Amniotic stem cell (primary cell): ENCODE data around the gene HS1BP3.
A peak's percentile ranks its signal among the peaks of the same experiment; 100 is the strongest.

Source experiments
- DNase-seq: peaks from one replicate; lab custom pipeline; 2025; lab: John Stamatoyannopoulos, UW

HS1BP3 gene

DNA sequence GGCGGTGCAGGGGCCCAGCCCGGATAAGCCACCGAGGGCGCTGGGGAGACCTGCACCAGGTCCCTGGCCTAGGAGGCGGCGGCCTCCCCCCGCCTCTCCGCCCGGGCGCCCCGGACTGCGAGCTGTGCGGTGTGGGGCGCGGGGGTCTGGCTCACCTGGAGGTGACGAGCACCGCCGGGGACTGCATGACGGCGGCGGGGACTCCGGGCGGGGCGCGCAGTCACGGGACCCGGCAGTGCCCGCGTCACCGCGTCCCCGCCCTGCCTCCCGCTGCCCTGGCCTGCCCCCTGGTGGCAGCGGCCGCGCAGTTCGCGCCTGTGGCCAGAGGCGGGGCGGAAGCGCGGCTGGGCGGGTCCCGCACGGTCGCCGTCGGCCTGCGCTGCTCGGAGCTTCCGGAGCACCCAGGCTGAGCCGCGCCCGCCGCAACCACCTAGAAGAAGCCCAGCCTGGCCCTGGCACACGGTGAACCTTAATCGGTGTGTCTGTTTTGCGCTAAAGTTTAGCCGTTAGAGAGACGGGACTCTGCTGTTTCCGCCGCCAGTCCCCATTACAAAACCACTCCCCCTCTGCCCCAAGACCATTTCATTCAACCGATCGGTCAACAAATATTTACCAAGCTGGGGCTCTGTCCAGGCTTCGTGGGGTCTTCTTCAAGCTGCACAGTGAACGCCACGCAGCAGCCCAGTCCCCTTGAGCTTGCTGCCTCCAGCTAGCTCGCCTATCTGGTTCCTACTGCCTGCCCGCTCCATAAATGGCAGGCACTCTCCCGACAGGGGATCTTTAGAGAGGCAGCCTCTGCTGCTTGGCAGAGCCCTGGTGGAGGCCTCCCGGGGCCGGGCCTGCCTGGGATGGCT lies at the start of gene HS1BP3:
TSS of gene HS1BP3 (minus strand) at position 222 of the 854 bp plus-strand sequence. CDS start at position 187, 35 bp downstream.
- DNase-seq = peak; percentile 47

DNA sequence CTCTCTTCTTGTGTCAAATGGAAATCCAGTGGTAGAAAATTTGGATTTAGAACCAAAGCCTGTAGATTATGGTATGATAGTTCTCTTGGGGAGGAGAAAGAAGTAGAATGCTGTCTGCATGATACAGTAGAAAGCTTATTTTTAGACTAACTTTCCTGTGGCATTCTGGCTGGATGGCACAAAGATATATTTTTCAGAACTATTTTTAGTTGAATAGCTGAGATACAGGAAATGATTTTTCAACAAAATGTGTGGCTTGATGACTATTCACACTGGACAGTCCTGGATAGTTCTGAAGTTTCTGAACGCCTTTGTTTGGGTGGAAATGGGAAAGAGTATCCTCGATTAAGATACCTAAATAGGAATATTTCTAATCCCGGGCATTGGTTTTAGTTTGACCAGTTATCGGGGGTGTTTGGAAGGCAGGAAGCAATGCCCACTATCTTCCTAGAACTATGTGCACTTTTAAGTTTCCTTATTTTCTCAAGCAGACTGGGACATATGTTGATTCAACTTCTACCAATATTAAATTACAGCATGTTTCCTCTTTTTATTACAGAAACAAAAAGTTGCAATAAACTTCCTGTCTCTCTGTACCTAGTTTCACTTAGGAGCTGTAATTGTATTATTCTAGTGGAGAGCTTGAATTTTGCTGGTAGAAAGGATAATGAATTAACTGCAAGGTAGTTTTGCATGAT lies 48.2 kb upstream of the HS1BP3 start:
- no peak for DNase-seq

DNA sequence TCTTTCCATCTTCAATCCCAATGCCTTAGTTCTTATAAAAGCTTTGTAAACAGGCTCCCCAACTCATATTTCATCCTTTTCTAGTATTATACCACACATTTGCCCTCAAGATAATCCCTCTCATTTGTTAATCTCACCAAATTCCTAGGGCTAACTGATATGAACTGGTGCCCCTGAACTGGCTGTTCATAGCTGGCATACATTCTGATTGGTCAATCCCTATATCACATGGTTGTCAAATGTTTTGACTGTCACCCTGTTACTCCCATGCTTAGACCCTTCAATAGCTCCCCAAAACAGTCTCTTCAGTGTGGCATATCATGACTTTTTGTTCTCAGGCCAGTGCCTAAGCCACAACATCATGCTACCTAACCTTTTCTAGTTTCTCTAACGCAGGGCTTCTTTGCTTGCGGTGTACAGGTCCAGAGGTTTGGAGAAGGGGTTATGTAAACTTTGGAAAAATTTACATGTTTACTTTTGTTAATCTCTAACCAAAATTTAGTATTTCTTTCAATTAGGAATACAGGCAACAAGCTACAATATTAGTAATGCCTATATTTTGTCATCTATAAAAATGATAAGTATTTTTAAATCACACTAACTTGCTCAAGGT lies 46.5 kb upstream of the HS1BP3 start:
- no peak for DNase-seq

DNA sequence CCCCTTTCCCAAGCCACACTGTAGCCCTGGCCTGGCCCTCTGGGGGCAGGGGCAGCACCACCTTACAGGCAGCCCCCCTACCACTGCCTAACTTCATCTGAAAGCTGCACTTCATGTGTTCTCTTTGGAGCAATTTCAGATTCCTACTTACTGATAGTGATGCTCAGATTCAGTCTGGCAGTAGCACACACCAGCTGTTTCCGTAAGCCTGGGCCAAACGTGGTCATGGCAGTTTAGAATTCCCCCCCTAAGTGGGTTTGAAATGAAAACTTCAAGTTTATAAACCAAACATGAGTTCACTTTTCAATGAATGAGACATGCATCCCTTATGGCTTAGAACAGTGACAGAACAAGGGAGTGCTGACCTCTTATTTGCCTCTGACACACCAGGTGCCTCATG lies 45.5 kb upstream of the HS1BP3 start:
- no peak for DNase-seq

DNA sequence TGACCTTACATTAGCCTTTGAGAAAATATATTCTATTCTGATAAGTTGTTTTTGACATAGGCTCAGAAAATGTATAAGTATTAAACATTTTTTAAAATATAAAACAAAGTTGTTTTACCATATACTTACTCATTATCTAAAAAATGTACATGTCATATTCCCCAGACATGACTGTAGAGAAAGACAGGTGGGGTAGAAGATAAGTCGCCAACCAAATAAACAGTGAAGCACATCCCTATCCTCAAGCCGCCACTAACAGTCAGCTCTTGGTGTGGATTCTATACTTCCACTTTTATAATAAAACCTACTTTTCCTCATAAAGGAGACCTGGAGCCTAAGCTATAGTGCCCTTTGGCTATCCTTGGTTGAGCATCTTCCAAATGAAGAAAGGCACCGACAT lies 42.4 kb upstream of the HS1BP3 start:
- no peak for DNase-seq

DNA sequence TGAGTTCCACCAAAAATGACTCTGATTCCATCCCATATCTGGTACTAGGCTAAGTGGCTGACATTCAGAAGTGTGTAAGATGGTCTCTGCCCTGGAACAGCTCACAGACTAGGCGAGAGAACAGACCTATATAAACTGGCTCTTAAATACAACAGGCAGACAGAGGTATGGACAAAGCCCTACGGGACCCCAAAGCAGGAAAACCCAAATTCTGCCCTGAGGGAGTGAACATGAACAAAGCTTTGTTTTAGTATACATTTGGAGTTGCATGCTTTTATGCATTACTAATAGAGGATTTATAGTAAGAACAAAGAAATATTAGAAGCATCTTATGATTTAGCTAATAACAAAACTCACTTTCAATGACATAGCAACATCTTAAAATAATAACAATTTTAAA lies 41.2 kb upstream of the HS1BP3 start:
- no peak for DNase-seq

- DNase-seq = no peak
These were observed 40.3 kb upstream of the HS1BP3 start for GRCh38 chr2:20691076-20691734.

DNA sequence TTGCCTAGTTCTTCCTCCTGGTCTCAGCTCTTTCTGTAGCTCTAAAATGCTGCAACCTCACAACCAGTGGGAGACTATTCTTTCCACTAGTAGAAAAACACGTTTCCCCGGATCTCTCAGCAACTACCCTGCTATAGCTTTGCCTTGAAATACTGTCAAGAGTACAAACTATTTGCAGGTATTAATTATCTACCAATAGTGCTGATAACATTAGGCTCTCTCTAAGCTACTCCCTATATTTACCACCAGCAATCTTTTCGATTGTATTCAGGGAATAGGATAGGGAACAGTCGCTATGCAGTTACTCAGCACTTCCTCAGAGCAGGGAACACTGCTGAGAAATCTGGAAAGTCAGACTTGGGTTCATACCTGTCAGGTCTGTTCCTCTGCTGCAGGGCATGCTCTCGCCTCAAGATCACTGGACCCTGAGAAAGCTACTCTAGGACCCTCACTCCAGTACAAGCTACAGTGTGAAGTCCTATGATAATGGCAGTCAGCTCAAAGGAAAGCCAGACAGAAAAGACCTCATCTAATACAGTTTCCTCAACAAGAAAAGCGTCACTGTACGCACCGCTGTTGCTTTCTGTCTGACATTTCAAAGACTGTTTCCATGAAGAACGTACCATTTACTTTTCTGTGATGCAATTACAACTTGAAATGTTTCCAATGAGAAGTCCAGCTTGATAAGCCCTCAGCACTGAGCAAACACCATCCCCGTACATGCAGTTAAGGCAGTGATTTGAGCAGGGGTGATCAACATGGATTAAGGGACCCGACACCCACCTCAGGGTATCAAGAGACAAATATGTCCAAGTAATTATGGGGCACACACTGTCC lies 38.7 kb upstream of the HS1BP3 start:
- DNase-seq = no peak

- DNase-seq = no peak
These were observed 36.4 kb upstream of the HS1BP3 start for GRCh38 chr2:20687260-20687832.

DNA sequence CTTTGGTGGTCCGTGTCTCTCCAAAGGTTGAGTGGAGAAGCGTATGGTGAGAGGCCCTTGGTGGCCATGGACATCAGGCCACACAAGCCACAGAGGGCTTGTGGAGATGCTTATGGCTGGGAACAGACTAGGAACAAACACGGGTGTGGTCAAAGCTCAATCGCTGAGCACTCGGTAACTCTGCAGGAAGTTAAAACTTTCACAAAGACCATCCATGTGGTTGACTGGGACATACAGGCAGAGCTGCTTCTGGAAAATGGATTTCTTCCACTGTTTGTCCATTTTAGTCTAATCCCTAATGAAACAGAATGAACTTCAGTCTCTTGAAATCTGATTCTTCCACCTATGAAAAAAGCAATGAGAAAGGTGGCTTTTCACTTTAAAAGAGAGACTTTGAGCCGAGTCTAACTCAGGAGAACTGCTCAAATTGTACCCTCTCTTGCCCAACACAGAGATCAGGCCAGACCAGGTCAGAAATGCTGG lies 33.7 kb upstream of the HS1BP3 start:
- no peak for DNase-seq

- no peak for DNase-seq
These were observed 31.4 kb upstream of the HS1BP3 start for GRCh38 chr2:20682167-20682920.

DNA sequence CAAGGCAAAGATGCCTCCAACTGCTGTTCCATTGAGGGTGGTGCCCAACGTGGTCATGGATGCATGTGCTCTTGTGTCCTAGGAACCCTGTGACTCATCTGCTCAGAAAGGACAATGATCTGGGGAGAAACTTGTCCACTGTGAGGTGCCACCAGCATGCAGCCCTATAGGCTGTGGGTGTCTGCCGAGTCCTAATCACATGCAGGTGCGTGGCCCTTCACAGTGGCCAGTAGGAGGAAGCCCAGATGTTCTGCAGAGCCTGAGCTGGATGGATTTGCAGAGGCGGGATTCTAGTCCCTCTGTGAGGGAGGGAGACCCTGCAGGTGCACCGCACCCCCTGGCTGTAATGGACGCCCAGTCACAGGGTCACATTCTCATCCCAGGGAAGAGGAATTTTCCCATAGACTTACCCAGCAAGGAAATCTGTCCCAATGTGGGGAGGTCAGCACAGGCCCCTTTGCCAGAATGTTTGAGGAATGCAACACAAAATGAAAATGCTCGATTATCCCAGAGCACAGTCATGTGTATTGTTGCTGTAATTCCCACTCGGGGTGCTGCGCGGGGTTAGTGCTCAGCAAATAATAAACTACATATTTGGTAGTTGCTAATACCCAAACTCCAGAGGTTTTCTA lies 30.0 kb upstream of the HS1BP3 start:
- no peak for DNase-seq

DNA sequence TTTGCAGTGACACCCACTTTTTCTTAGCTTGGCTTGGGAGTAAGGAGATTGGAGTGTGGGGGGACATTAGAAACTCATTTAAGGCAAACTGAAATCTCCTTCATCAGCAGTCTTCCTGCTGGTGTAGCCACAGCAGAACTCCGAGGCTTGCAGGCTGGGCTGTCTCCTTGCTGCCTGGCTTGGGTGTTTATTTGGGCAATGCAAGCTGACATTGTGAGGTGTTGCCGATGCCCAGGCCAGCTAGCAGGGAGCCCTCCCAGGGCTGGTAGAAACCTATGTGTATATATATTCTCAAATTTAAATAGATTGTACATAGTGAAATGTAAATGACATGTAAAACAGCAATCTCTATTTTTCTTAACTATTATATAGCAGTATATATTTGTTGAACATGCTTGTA lies 27.9 kb upstream of the HS1BP3 start:
- no peak for DNase-seq

DNA sequence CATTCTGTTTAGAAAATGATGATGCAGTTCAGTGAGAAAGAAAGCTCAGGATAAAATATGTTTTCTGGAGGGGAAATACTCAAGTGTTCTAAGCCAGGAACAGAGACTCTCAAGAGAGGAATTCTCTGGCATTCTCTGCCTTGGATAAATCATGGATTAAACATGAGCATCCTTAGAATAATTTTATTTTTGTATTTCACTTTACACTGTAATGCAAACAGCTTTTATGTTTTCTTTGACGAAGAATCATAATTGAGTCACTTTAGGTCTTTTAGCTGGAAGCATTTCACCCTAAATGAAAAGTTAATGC lies 27.1 kb upstream of the HS1BP3 start:
- DNase-seq = no peak

GRCh38 chr2:20677301-20678085 lies 26.6 kb upstream of the HS1BP3 start:
- DNase-seq = no peak

GRCh38 chr2:20676353-20677215 lies 25.7 kb upstream of the HS1BP3 start:
- no peak for DNase-seq

GRCh38 chr2:20675701-20676352 lies 24.9 kb upstream of the HS1BP3 start:
- no peak for DNase-seq
